HepG2 (cell line): Measurements from ENCODE around the gene SH2D3C. TPM values are rescaled to one million over a fixed set of nuclear protein-coding genes. Genes with fewer than 3 reads are reported as not detected.

Source experiments
- DR1 ChIP-seq: sonication (generic); formaldehyde crosslinking; IDR thresholded peaks from 2 replicates; pipeline ENCODE4 v1.8.0; 2021; ENCODE audit warnings: mild to moderate bottlenecking, missing genetic modification reagents, inconsistent platforms
- HDAC2 ChIP-seq: sonication (generic); formaldehyde crosslinking; IDR thresholded peaks from 2 replicates; pipeline ENCODE4 v1.4.0; 2020; ENCODE audit warnings: missing genetic modification reagents
- HNRNPLL ChIP-seq: fragments of 200-400 bp; formaldehyde crosslinking; IDR thresholded peaks from 2 replicates; pipeline ENCODE4 v1.6.1; 2017; ENCODE audit warnings: mild to moderate bottlenecking, low read depth, low read length; ENCODE audit not compliant: poor library complexity, severe bottlenecking
- NFKBIZ ChIP-seq: IDR thresholded peaks from 2 replicates; pipeline ENCODE4 v1.6.1; 2018; ENCODE audit warnings: missing genetic modification reagents, missing compliant biosample characterization
- RFXAP ChIP-seq: sonication (generic); formaldehyde crosslinking; IDR thresholded peaks from 2 replicates; pipeline ENCODE4 v1.4.0; 2020; ENCODE audit warnings: missing genetic modification reagents, borderline replicate concordance
- XBP1 ChIP-seq: sonication (generic); formaldehyde crosslinking; IDR thresholded peaks from 2 replicates; pipeline ENCODE4 v1.5.0; 2020; ENCODE audit warnings: missing genetic modification reagents
- ZKSCAN8 ChIP-seq: IDR thresholded peaks from 2 replicates; pipeline ENCODE4 v1.6.1; 2016; ENCODE audit warnings: borderline replicate concordance, missing genetic modification reagents, missing compliant biosample characterization
- ZMYM3 ChIP-seq: sonication (generic); formaldehyde crosslinking; IDR thresholded peaks from 2 replicates; pipeline ENCODE4 v1.5.1; 2020; ENCODE audit warnings: mild to moderate bottlenecking, missing genetic modification reagents
- ZNF281 ChIP-seq: sonication (generic); formaldehyde crosslinking; IDR thresholded peaks from 2 replicates; pipeline ENCODE4 v1.4.0; 2020; ENCODE audit warnings: missing genetic modification reagents, borderline replicate concordance
- polyA plus RNA-seq, 8 experiments: library from polyadenylated mRNA; depleted of rRNA in 3 of 8; stranded (reverse) in 7 of 8; unstranded in 1 of 8; fragments of >200 nt; fragmentation: Illumina TruSeq in 4 of 8; extraction: Trizol in 4 of 8; gene quantifications; 2 replicates each; pipeline versions ENCODE4 v1.2.1 to v1.2.3, GENCODE V29; 2011 to 2016; ENCODE audit warnings: low read depth in 4 of 8, missing spikeins in 1 of 8, mixed read lengths in 1 of 8; ENCODE audit not compliant: insufficient read depth in 1 of 8
- total RNA-seq, 5 experiments: library from RNA; depleted of rRNA; stranded (reverse); fragments of >200 nt; fragmentation: Illumina TruSeq; extraction: Trizol; gene quantifications; 2 replicates each; pipeline ENCODE4 v1.2.3, GENCODE V29; 2016; ENCODE audit warnings: low read depth in 1 of 5
- TF ChIP-seq, protein P1 (sequence below): IDR thresholded peaks from 2 replicates; pipeline ENCODE4 v1.6.1; 2016; ENCODE audit warnings: missing compliant biosample characterization, missing genetic modification reagents, borderline replicate concordance
- TF ChIP-seq, protein P2 (sequence below): sonication (generic); formaldehyde crosslinking; IDR thresholded peaks from 2 replicates; pipeline ENCODE4 v1.4.0; 2020; ENCODE audit warnings: missing genetic modification reagents, borderline replicate concordance
- TF ChIP-seq, protein P3 (sequence below): sonication (generic); formaldehyde crosslinking; IDR thresholded peaks from 2 replicates; pipeline ENCODE4 v1.8.0; 2022; ENCODE audit warnings: mild to moderate bottlenecking, missing genetic modification reagents, borderline replicate concordance
- TF ChIP-seq, protein P4 (sequence below): sonication (generic); formaldehyde crosslinking; IDR thresholded peaks from 2 replicates; pipeline ENCODE4 v1.5.1; 2020; ENCODE audit warnings: mild to moderate bottlenecking, moderate library complexity, missing genetic modification reagents
- TF ChIP-seq, protein P5 (sequence below): sonication (generic); formaldehyde crosslinking; IDR thresholded peaks from 2 replicates; pipeline ENCODE4 v1.5.0; 2020; ENCODE audit warnings: missing genetic modification reagents

Gene SH2D3C
- total and polyA plus RNA-seq, 2 of the 13 experiments (the other 11 are each of a cell fraction or from before 2014, with no cell fraction given) = not detected

DNA sequence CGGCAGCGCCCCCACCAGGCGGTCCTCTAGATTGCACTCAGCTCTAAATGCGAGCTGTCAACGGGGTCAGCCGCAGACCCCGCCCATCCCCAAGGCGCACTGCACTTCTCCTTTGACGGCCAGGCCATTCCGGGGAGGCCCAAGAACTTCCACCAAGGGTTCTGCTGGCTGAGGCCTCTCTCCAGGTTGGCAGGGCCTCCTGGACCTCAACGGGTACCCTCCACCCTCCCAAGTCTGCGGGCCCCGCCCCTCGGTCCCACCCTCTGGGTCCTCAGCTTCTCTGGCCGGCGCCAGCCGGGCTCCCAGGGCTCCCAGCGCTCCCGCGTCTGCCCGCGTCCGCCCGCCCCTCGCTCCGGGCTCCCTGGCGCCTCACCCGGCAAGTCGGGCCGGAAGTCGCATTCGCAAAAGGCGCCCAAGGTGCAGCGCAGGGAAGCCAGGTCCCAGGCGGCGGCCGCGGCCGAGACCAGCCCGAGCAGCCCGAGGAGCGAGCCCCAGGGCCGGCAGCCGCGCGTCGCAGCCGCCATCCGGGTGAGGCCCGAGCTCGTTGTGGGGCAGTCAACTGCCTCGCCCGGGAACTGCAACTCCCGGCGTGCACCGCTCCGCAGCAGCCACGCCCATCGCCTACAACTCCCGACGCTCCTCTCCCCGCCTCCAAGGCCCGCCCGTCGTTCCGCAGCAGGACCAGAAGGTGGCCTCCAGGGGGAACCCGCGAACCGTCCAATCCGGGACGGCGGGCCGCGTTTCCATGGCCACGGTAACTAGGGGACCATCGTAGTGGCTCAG, 43.5 kb downstream of the SH2D3C start, which contains the start of gene TOR2A (continued):
- TF ChIP-seq, protein P1, sequence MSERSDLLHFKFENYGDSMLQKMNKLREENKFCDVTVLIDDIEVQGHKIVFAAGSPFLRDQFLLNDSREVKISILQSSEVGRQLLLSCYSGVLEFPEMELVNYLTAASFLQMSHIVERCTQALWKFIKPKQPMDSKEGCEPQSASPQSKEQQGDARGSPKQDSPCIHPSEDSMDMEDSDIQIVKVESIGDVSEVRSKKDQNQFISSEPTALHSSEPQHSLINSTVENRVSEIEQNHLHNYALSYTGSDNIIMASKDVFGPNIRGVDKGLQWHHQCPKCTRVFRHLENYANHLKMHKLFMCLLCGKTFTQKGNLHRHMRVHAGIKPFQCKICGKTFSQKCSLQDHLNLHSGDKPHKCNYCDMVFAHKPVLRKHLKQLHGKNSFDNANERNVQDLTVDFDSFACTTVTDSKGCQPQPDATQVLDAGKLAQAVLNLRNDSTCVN = peak; percentile 69; the same call in 1 of the 2 replicates
- no peak for TF ChIP-seq XBP1
- TF ChIP-seq, protein P2, sequence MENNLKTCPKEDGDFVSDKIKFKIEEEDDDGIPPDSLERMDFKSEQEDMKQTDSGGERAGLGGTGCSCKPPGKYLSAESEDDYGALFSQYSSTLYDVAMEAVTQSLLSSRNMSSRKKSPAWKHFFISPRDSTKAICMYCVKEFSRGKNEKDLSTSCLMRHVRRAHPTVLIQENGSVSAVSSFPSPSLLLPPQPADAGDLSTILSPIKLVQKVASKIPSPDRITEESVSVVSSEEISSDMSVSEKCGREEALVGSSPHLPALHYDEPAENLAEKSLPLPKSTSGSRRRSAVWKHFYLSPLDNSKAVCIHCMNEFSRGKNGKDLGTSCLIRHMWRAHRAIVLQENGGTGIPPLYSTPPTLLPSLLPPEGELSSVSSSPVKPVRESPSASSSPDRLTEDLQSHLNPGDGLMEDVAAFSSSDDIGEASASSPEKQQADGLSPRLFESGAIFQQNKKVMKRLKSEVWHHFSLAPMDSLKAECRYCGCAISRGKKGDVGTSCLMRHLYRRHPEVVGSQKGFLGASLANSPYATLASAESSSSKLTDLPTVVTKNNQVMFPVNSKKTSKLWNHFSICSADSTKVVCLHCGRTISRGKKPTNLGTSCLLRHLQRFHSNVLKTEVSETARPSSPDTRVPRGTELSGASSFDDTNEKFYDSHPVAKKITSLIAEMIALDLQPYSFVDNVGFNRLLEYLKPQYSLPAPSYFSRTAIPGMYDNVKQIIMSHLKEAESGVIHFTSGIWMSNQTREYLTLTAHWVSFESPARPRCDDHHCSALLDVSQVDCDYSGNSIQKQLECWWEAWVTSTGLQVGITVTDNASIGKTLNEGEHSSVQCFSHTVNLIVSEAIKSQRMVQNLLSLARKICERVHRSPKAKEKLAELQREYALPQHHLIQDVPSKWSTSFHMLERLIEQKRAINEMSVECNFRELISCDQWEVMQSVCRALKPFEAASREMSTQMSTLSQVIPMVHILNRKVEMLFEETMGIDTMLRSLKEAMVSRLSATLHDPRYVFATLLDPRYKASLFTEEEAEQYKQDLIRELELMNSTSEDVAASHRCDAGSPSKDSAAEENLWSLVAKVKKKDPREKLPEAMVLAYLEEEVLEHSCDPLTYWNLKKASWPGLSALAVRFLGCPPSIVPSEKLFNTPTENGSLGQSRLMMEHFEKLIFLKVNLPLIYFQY = no peak
- TF ChIP-seq DR1 (CRISPR knock-in tag) = 0 out of 2 replicates have a peak, but pooled peaks have one; percentile 27
- TF ChIP-seq, protein P3, sequence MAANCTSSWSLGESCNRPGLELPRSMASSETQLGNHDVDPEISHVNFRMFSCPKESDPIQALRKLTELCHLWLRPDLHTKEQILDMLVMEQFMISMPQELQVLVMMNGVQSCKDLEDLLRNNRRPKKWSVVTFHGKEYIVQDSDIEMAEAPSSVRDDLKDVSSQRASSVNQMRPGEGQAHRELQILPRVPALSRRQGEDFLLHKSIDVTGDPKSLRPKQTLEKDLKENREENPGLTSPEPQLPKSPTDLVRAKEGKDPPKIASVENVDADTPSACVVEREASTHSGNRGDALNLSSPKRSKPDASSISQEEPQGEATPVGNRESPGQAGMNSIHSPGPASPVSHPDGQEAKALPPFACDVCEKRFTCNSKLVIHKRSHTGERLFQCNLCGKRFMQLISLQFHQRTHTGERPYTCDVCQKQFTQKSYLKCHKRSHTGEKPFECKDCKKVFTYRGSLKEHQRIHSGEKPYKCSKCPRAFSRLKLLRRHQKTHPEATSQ (CRISPR knock-in tag) = no peak
- TF ChIP-seq RFXAP = peak; percentile 94
- TF ChIP-seq ZKSCAN8 (CRISPR knock-in tag) = no peak
- 0 out of 2 replicates have a peak, but pooled peaks have one; percentile 53 for TF ChIP-seq NFKBIZ (CRISPR knock-in tag)
- peak; percentile 19 for TF ChIP-seq HDAC2 (CRISPR knock-in tag)
- TF ChIP-seq ZMYM3 (CRISPR knock-in tag) = no peak
- no peak for TF ChIP-seq ZNF281 (CRISPR knock-in tag)
- TF ChIP-seq, protein P4, sequence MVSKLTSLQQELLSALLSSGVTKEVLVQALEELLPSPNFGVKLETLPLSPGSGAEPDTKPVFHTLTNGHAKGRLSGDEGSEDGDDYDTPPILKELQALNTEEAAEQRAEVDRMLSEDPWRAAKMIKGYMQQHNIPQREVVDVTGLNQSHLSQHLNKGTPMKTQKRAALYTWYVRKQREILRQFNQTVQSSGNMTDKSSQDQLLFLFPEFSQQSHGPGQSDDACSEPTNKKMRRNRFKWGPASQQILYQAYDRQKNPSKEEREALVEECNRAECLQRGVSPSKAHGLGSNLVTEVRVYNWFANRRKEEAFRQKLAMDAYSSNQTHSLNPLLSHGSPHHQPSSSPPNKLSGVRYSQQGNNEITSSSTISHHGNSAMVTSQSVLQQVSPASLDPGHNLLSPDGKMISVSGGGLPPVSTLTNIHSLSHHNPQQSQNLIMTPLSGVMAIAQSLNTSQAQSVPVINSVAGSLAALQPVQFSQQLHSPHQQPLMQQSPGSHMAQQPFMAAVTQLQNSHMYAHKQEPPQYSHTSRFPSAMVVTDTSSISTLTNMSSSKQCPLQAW (CRISPR knock-in tag) = peak; percentile 90; the same call in 1 of the 2 replicates
- TF ChIP-seq HNRNPLL = peak; percentile 49
- TF ChIP-seq, protein P5, sequence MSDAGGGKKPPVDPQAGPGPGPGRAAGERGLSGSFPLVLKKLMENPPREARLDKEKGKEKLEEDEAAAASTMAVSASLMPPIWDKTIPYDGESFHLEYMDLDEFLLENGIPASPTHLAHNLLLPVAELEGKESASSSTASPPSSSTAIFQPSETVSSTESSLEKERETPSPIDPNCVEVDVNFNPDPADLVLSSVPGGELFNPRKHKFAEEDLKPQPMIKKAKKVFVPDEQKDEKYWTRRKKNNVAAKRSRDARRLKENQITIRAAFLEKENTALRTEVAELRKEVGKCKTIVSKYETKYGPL = no peak
